Diencephalon (tissue), 1 donor: ENCODE measurements around the gene EYA2. TPM values are rescaled to one million over a fixed set of nuclear protein-coding genes. Genes with fewer than 3 reads are reported as not detected.

Source experiments
- small RNA-seq: library from RNA; depleted of rRNA; stranded (forward); fragments of <200 nt; gene quantifications from one replicate; pipeline ENCODE3, GENCODE V24; 2014
- total RNA-seq: library from RNA; depleted of rRNA; stranded (reverse); fragments of >200 nt; gene quantifications from one replicate; pipeline ENCODE4 v1.2.3, GENCODE V29; 2014

EYA2 gene, protein sequence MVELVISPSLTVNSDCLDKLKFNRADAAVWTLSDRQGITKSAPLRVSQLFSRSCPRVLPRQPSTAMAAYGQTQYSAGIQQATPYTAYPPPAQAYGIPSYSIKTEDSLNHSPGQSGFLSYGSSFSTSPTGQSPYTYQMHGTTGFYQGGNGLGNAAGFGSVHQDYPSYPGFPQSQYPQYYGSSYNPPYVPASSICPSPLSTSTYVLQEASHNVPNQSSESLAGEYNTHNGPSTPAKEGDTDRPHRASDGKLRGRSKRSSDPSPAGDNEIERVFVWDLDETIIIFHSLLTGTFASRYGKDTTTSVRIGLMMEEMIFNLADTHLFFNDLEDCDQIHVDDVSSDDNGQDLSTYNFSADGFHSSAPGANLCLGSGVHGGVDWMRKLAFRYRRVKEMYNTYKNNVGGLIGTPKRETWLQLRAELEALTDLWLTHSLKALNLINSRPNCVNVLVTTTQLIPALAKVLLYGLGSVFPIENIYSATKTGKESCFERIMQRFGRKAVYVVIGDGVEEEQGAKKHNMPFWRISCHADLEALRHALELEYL
- 3.5 TPM for total RNA-seq

DNA sequence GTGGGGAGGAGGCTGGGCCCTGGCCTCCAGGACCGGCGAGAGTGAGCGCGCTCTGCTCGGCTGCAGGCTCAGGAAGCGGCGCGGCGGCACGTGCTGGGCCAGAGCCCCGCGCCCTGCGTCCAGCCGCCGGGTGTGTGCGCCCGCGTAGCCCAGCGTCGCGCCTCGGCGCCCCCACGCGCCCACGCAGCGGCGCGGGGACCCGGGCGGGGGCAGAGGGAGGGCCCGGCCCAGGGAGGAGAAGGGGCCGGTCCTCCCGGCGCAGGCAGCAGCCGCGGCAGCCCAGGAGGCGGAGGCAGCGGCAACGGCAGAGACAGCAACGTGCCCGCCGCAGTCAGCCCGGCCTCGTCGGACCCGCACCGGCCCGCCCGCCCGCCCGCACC is at the start of gene EYA2:
Gene EYA2, plus strand, starts transcription at position 265 of the 380 bp plus-strand sequence. CDS start 95,168 bp downstream, outside the sequence.

Small RNAs within 50 kb of the gene (small RNA-seq; reads per million reads assigned to genes)
- gene MIR3616: not detected

Other genes with a start within 250 kb of the EYA2 start
- 6.9 TPM for gene SLC13A3, start 243.4 kb upstream of the EYA2 start, total RNA-seq
- 32.8 TPM for gene TP53RK, start 205.4 kb upstream of the EYA2 start, total RNA-seq
- 8.8 TPM for gene SLC2A10, start 185.2 kb upstream of the EYA2 start, total RNA-seq